Measurements from ENCODE around the gene CHMP1B. TPM values are rescaled to one million over a fixed set of nuclear protein-coding genes. Genes with fewer than 3 reads are reported as not detected.

CHMP1B gene
- polyA plus RNA-seq, 1 experiment: 21.2 TPM

- CTCF ChIA-PET: no interaction called here
- no peak overlapping the region for H3K4me3 ChIP-seq (ENCODE audit: low read depth, low read length)
- no peaks in the 10 kb centered on the region for H3K36me3 ChIP-seq (ENCODE audit: control insufficient read depth, insufficient read depth, low read length)
- no peak for TF ChIP-seq CTCF (IDR thresholded peaks at IDR 0.05; ENCODE audit: insufficient read depth, low read depth, low read length)
- no peaks in the 10 kb centered on the region; the same call in 1 of the 2 replicates for H3K27me3 ChIP-seq (ENCODE audit: control insufficient read depth, insufficient read depth, low read length)
- DNase-seq (ENCODE audit: low read depth): no peak
- POLR2A ChIA-PET: no interaction called here
Measured at GRCh38 chr18:11818486-11819203, 32.6 kb upstream of the CHMP1B start.

GRCh38 chr18:11819938-11820337 lies 31.3 kb upstream of the CHMP1B start:
- no peak for DNase-seq (ENCODE audit: low read depth)
- no peaks in the 10 kb centered on the region for H3K36me3 ChIP-seq (ENCODE audit: control insufficient read depth, insufficient read depth, low read length)
- H3K4me3 ChIP-seq (ENCODE audit: low read depth, low read length): no peak overlapping the region
- no peak for TF ChIP-seq CTCF (IDR thresholded peaks at IDR 0.05; ENCODE audit: insufficient read depth, low read depth, low read length)
- H3K27me3 ChIP-seq (ENCODE audit: control insufficient read depth, insufficient read depth, low read length): no peaks in the 10 kb centered on the region; the same call in 1 of the 2 replicates
- POLR2A ChIA-PET: no interaction called here
- CTCF ChIA-PET: interaction anchor here (1.3 kb wide), 1 partner anchor 12 kb away, joined by 6 read pairs; no protein-coding TSS in a partner anchor

GRCh38 chr18:11820697-11821096 lies 30.5 kb upstream of the CHMP1B start:
- no peaks in the 10 kb centered on the region for H3K36me3 ChIP-seq (ENCODE audit: control insufficient read depth, insufficient read depth, low read length)
- no peak for TF ChIP-seq CTCF (IDR thresholded peaks at IDR 0.05; ENCODE audit: insufficient read depth, low read depth, low read length)
- DNase-seq (ENCODE audit: low read depth): no peak
- CTCF ChIA-PET: interaction anchor here (1.3 kb wide), 1 partner anchor 11 kb away, joined by 6 read pairs; no protein-coding TSS in a partner anchor
- POLR2A ChIA-PET: no interaction called here
- no peaks in the 10 kb centered on the region; the same call in 1 of the 2 replicates for H3K27me3 ChIP-seq (ENCODE audit: control insufficient read depth, insufficient read depth, low read length)
- no peak overlapping the region for H3K4me3 ChIP-seq (ENCODE audit: low read depth, low read length)

GRCh38 chr18:11821208-11821607 lies 30.0 kb upstream of the CHMP1B start:
- DNase-seq (ENCODE audit: low read depth): no peak
- CTCF ChIA-PET: no interaction called here
- Histone ChIP-seq H3K4me3 (ENCODE audit: low read depth, low read length) (no peak overlapping the region), H3K27me3 (ENCODE audit: control insufficient read depth, insufficient read depth, low read length) (no peaks in the 10 kb centered on the region; the same call in 1 of the 2 replicates), H3K36me3 (ENCODE audit: control insufficient read depth, insufficient read depth, low read length) (no peaks in the 10 kb centered on the region)
- POLR2A ChIA-PET: no interaction called here
- no peak for TF ChIP-seq CTCF (IDR thresholded peaks at IDR 0.05; ENCODE audit: insufficient read depth, low read depth, low read length)

GRCh38 chr18:11821643-11822237 lies 29.5 kb upstream of the CHMP1B start:
- DNase-seq (ENCODE audit: low read depth): no peak
- Histone ChIP-seq H3K27me3 (ENCODE audit: control insufficient read depth, insufficient read depth, low read length) (no peaks in the 10 kb centered on the region; the same call in 1 of the 2 replicates), H3K4me3 (ENCODE audit: low read depth, low read length) (no peak overlapping the region), H3K36me3 (ENCODE audit: control insufficient read depth, insufficient read depth, low read length) (no peaks in the 10 kb centered on the region)
- CTCF ChIA-PET: no interaction called here
- POLR2A ChIA-PET: no interaction called here
- no peak for TF ChIP-seq CTCF (IDR thresholded peaks at IDR 0.05; ENCODE audit: insufficient read depth, low read depth, low read length)

Measured in BJ (cell line).